OCI-LY3 (cell line): ENCODE data around the gene OBSCN.

Source experiments
- H2AFZ ChIP-seq: fragments of 200-600, 300-600 bp; shearing (Covaris generic); 2 replicates; pipeline ENCODE4 v1.6.0; 2014; ENCODE audit warnings: antibody characterized with exemption, low read depth, low read length
- H3K27ac ChIP-seq: fragments of 200-600, 300-600 bp; sonication (generic); 2 replicates; pipeline ENCODE4 v1.5.1; 2014; ENCODE audit warnings: mild to moderate bottlenecking, low read length, moderate library complexity, mixed read lengths
- H3K27me3 ChIP-seq: fragments of 200-600, 300-600 bp; sonication (generic); 2 replicates; pipeline ENCODE4 v1.6.1; 2014; ENCODE audit warnings: low read depth, low read length, mixed read lengths
- H3K36me3 ChIP-seq: fragments of 200-600, 300-600 bp; sonication (generic); replicated peaks from 2 replicates; pipeline ENCODE3; 2014; ENCODE audit warnings: low read depth, low read length, mixed read lengths
- H3K4me1 ChIP-seq: fragments of 300-600, 200-600 bp; sonication (generic); 2 replicates; pipeline ENCODE4 v1.6.1; 2014; ENCODE audit warnings: low read length, mixed read lengths
- H3K4me2 ChIP-seq: fragments of 200-600, 300-600 bp; sonication (generic); 2 replicates; pipeline ENCODE4 v1.6.1; 2014; ENCODE audit warnings: low read length, mixed read lengths
- H3K4me3 ChIP-seq: fragments of 300-600, 200-600 bp; sonication (generic); 2 replicates; pipeline ENCODE4 v1.5.1; 2014; ENCODE audit warnings: antibody characterized with exemption, mild to moderate bottlenecking, low read length, moderate library complexity
- H3K79me2 ChIP-seq: fragments of 300-600, 200-600 bp; shearing (Covaris generic); 2 replicates; pipeline ENCODE4 v1.6.1; 2014; ENCODE audit warnings: mild to moderate bottlenecking, low read length, mixed read lengths
- H3K9ac ChIP-seq: fragments of 300-600, 200-600 bp; shearing (Covaris generic); 2 replicates; pipeline ENCODE4 v1.6.0; 2014; ENCODE audit warnings: mild to moderate bottlenecking, low read length, moderate library complexity
- H3K9me3 ChIP-seq: fragments of 200-600, 300-600 bp; shearing (Covaris generic); 2 replicates; pipeline ENCODE4 v1.6.1; 2014; ENCODE audit warnings: low read length, mixed read lengths; ENCODE audit not compliant: insufficient read depth
- H4K20me1 ChIP-seq: fragments of 200-600, 300-600 bp; sonication (generic); 2 replicates; pipeline ENCODE4 v1.6.1; 2016; ENCODE audit warnings: low read length, mixed read lengths; ENCODE audit not compliant: insufficient read depth
- CTCF ChIP-seq: fragments of 200-600, 300-600 bp; sonication (generic); IDR thresholded peaks from 2 replicates; pipeline ENCODE4 v1.5.1; 2014; ENCODE audit warnings: antibody characterized with exemption, low read length, low read depth
- EZH2phosphoT487 ChIP-seq: fragments of 200-600 bp; shearing (Covaris generic); IDR thresholded peaks from 2 replicates; pipeline ENCODE4 v1.6.1; 2018; ENCODE audit warnings: antibody characterized with exemption, mixed run types, low read depth

OBSCN gene

DNA sequence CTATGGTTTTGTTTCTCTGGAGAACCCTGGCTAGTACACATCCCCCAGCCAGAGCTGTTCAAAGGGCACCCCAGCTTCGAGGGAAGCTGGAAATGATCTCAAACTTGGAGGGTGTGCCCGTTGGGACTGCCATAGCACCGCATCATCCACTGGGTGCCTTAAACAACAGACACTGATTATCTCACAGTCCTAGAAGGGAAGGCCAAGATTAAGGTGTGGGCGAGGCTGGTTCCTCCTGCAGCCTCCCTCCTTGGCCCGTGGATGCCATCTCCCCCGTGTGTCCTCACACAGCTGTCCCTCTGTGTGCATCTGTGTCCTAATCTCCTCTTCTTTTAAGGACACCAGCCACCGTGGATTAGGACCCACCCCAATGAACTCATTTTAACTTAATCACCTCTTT is 46.5 kb upstream of the OBSCN start:
- Histone ChIP-seq H3K79me2 (peaks cover 2% of the 10 kb centered on the region), H3K4me2 (no peak overlapping the region), H4K20me1 (no peaks in the 10 kb centered on the region), H3K9ac (no peak overlapping the region), H3K9me3 (no peaks in the 10 kb centered on the region), H3K4me1 (peaks cover 3% of the 10 kb centered on the region; the same call in 1 of the 2 replicates), H3K27ac (no peak overlapping the region), H2AFZ (no peak overlapping the region), H3K4me3 (no peak overlapping the region), H3K36me3 (no peaks in the 10 kb centered on the region), H3K27me3 (no peaks in the 10 kb centered on the region)
- TF ChIP-seq CTCF: no peak
- no peak for TF ChIP-seq EZH2phosphoT487

GRCh38 chr1:228161866-228162265 is 46.0 kb upstream of the OBSCN start:
- no peak overlapping the region for H3K9ac ChIP-seq
- H4K20me1 ChIP-seq: no peaks in the 10 kb centered on the region
- H3K4me2 ChIP-seq: no peak overlapping the region
- no peaks in the 10 kb centered on the region for H3K9me3 ChIP-seq
- no peaks in the 10 kb centered on the region for H3K36me3 ChIP-seq
- no peak overlapping the region for H3K4me3 ChIP-seq
- H3K27ac ChIP-seq: no peak overlapping the region
- H3K79me2 ChIP-seq: peaks cover 7% of the 10 kb centered on the region
- H3K27me3 ChIP-seq: no peaks in the 10 kb centered on the region
- TF ChIP-seq CTCF (no peak), EZH2phosphoT487 (no peak)
- H3K4me1 ChIP-seq: peaks cover 8% of the 10 kb centered on the region
- no peak overlapping the region for H2AFZ ChIP-seq

GRCh38 chr1:228162286-228163006 is 45.4 kb upstream of the OBSCN start:
- no peaks in the 10 kb centered on the region for H3K9me3 ChIP-seq
- no peaks in the 10 kb centered on the region for H3K27me3 ChIP-seq
- H2AFZ ChIP-seq: no peak overlapping the region
- no peaks in the 10 kb centered on the region for H3K36me3 ChIP-seq
- no peak overlapping the region for H3K4me2 ChIP-seq
- peaks cover 9% of the 10 kb centered on the region for H3K79me2 ChIP-seq
- TF ChIP-seq EZH2phosphoT487 (no peak), CTCF (no peak)
- peaks cover 10% of the 10 kb centered on the region for H3K4me1 ChIP-seq
- no peak overlapping the region for H3K27ac ChIP-seq
- no peaks in the 10 kb centered on the region for H4K20me1 ChIP-seq
- H3K4me3 ChIP-seq: no peak overlapping the region
- H3K9ac ChIP-seq: no peak overlapping the region

DNA sequence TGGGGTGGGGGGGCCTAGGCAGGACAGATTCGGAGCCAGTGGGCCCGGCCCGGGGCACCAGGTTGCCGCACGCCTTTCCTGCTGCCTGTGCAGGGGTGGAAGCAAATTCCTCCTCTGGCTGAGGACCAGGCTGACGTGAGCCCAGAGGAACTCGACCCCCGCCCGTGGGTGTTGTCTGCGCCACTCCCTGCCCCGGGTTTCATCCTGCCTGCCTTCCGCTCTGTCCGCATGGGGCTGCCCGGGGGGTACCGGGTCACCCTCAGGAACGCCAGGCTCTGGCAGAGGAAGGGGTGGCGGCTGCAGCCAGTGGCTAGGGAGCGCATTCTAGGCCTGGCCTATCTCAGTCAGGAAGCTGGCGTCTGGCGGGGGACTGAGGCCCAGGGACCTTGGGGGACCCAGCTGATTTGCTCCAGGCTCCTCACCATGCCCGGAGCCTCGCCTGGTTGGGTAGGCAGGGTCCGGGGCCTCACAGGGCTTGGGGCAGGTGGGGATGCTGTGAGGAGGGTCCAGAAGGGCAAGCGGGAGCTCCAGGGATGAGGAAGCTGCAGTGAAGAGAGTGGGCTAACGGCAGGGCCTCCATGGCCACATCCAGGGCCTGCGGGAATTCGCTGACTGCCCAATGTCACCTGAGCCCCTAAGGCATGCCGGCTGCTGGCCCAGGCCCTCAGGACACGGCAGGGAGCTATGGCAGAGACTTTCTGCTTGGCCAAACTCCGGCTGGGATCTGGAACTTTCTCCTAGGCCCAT is 44.7 kb upstream of the OBSCN start:
- no peak overlapping the region for H3K4me2 ChIP-seq
- H3K27ac ChIP-seq: no peak overlapping the region
- TF ChIP-seq EZH2phosphoT487 (no peak), CTCF (no peak)
- H3K9ac ChIP-seq: no peak overlapping the region
- H4K20me1 ChIP-seq: no peaks in the 10 kb centered on the region
- no peaks in the 10 kb centered on the region for H3K27me3 ChIP-seq
- no peak overlapping the region for H3K4me3 ChIP-seq
- H3K9me3 ChIP-seq: no peaks in the 10 kb centered on the region
- H2AFZ ChIP-seq: no peak overlapping the region
- peaks cover 10% of the 10 kb centered on the region for H3K4me1 ChIP-seq
- peaks cover 9% of the 10 kb centered on the region for H3K79me2 ChIP-seq
- no peaks in the 10 kb centered on the region for H3K36me3 ChIP-seq
